HepG2 (cell line): ENCODE results near the gene MRI1. TPM values are rescaled to one million over a fixed set of nuclear protein-coding genes. Genes with fewer than 3 reads are reported as not detected.

Experiments
- CBX2 ChIP-seq, 2 experiments: fragments of 200-600 bp in 1 of 2; sonication (generic); formaldehyde crosslinking in 1 of 2; IDR thresholded peaks; 2 replicates each; pipeline versions ENCODE4 v1.7.0 to v1.8.1; 2018 to 2022; ENCODE audit warnings: low read depth in 2 of 2, low read length in 1 of 2, mild to moderate bottlenecking in 1 of 2, missing genetic modification reagents in 1 of 2
- ERF ChIP-seq: IDR thresholded peaks from 2 replicates; pipeline ENCODE4 v1.6.1; 2018; ENCODE audit warnings: missing biosample characterization, missing genetic modification reagents
- HNRNPUL1 ChIP-seq: fragments of 200-400 bp; formaldehyde crosslinking; IDR thresholded peaks from 2 replicates; pipeline ENCODE4 v1.6.1; 2017; ENCODE audit warnings: low read depth, mild to moderate bottlenecking, low read length, moderate library complexity
- KMT2B ChIP-seq: IDR thresholded peaks from 2 replicates; pipeline ENCODE4 v1.6.1; 2016; ENCODE audit warnings: missing genetic modification reagents, missing compliant biosample characterization
- MXD4 ChIP-seq: IDR thresholded peaks from 2 replicates; pipeline ENCODE4 v1.6.1; 2016; ENCODE audit warnings: mild to moderate bottlenecking, missing biosample characterization, missing genetic modification reagents
- SMAD3 ChIP-seq: sonication (generic); formaldehyde crosslinking; IDR thresholded peaks from 2 replicates; pipeline ENCODE4 v1.4.0; 2020; ENCODE audit warnings: missing genetic modification reagents
- THAP11 ChIP-seq: IDR thresholded peaks from 2 replicates; pipeline ENCODE4 v1.6.1; 2016; ENCODE audit warnings: missing biosample characterization, missing genetic modification reagents
- ZBTB38 ChIP-seq: sonication (generic); formaldehyde crosslinking; IDR thresholded peaks from 2 replicates; pipeline ENCODE4 v1.5.1; 2020; ENCODE audit warnings: mild to moderate bottlenecking, missing genetic modification reagents
- ZMYM4 ChIP-seq: sonication (generic); formaldehyde crosslinking; IDR thresholded peaks from 2 replicates; pipeline ENCODE4 v1.8.1; 2023; ENCODE audit warnings: mild to moderate bottlenecking, missing genetic modification reagents
- ZNF382 ChIP-seq: sonication (generic); formaldehyde crosslinking; IDR thresholded peaks from 2 replicates; pipeline ENCODE4 v1.5.0; 2020; ENCODE audit warnings: missing genetic modification reagents, mild to moderate bottlenecking, borderline replicate concordance
- ZNF614 ChIP-seq: IDR thresholded peaks from 2 replicates; pipeline ENCODE4 v1.6.1; 2018; ENCODE audit warnings: missing biosample characterization, missing genetic modification reagents, inconsistent platforms, borderline replicate concordance
- ZNF639 ChIP-seq: conservative IDR thresholded peaks from 2 replicates; pipeline ENCODE4 v1.6.1; 2018; ENCODE audit warnings: missing genetic modification reagents
- ZNF766 ChIP-seq: sonication (generic); formaldehyde crosslinking; IDR thresholded peaks from 2 replicates; pipeline ENCODE4 v1.5.0; 2020; ENCODE audit warnings: missing genetic modification reagents, borderline replicate concordance
- polyA plus RNA-seq, 8 experiments: library from polyadenylated mRNA; depleted of rRNA in 3 of 8; stranded (reverse) in 7 of 8; unstranded in 1 of 8; fragments of >200 nt; fragmentation: Illumina TruSeq in 4 of 8; extraction: Trizol in 4 of 8; gene quantifications; 2 replicates each; pipeline versions ENCODE4 v1.2.1 to v1.2.3, GENCODE V29; 2011 to 2016; ENCODE audit warnings: low read depth in 4 of 8, missing spikeins in 1 of 8, mixed read lengths in 1 of 8; ENCODE audit not compliant: insufficient read depth in 1 of 8
- total RNA-seq, 5 experiments: library from RNA; depleted of rRNA; stranded (reverse); fragments of >200 nt; fragmentation: Illumina TruSeq; extraction: Trizol; gene quantifications; 2 replicates each; pipeline ENCODE4 v1.2.3, GENCODE V29; 2016; ENCODE audit warnings: low read depth in 1 of 5
- TF ChIP-seq, protein P1 (sequence below): sonication (generic); formaldehyde crosslinking; IDR thresholded peaks from 2 replicates; pipeline ENCODE4 v1.5.1; 2020; ENCODE audit warnings: mild to moderate bottlenecking, missing genetic modification reagents, moderate library complexity
- TF ChIP-seq, protein P2 (sequence below): sonication (generic); formaldehyde crosslinking; IDR thresholded peaks from 2 replicates; pipeline ENCODE4 v1.4.0; 2020; ENCODE audit warnings: missing genetic modification reagents
- TF ChIP-seq, protein P3 (sequence below): sonication (generic); formaldehyde crosslinking; IDR thresholded peaks from 2 replicates; pipeline ENCODE4 v1.4.0; 2020; ENCODE audit warnings: missing genetic modification reagents, borderline replicate concordance

MRI1 gene
- total and polyA plus RNA-seq, 2 of the 13 experiments (the other 11 are each of a cell fraction or from before 2014, with no cell fraction given), result 20.1 to 20.6 TPM

DNA sequence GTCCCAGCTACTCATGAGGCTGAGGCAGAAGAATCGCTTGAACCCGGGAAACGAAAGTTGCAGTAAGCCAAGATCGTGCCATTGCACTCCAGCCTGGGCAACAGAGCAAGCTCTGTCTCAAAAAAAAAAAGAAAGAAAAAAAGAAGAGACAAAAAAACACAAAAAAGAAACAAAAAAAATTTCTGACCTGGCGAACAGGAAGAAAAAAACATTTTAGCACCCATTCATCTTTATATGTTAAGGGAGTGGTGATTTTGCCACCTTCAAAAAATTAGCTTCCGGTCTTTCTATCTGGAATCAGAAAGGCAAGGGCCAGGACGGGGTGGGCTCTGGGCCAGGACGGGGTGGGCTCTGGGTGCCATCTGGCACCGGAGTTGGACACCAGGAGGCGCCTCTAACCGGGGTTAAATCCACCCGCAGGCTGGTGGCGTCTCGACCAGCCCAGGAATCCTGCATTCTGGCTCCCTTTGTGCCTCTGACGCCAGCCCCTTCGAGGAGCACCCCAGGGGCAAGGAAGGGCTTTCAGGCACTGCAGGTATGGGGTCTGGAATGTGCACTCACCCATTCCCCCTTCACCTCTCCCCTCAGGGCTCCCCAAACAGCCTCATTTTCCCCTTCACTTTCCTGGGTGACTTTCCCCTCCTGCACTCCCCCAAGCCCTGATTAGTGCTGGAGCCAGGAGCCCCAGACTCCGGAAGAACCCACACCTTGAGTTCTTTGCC lies 20.6 kb downstream of the MRI1 start (continued):
- TF ChIP-seq HNRNPUL1 (no peak), ZNF766 (CRISPR knock-in tag) (no peak), CBX2 (IDR thresholded peaks at IDR 0.05; ENCODE audit: low read depth, low read length) (no peak), CBX2 (CRISPR knock-in tag; IDR thresholded peaks at IDR 0.05; ENCODE audit: low read depth) (no peak), ZNF639 (CRISPR knock-in tag) (0 out of 2 replicates have a peak, but pooled peaks have one; percentile 43), MXD4 (CRISPR knock-in tag) (no peak), ZNF382 (CRISPR knock-in tag) (no peak), ZMYM4 (CRISPR knock-in tag) (no peak), ZNF614 (no peak), KMT2B (CRISPR knock-in tag) (no peak), ERF (CRISPR knock-in tag) (0 out of 2 replicates have a peak, but pooled peaks have one; percentile 43), THAP11 (CRISPR knock-in tag) (0 out of 2 replicates have a peak, but pooled peaks have one; percentile 15), SMAD3 (CRISPR knock-in tag) (no peak), ZBTB38 (CRISPR knock-in tag) (0 out of 2 replicates have a peak, but pooled peaks have one; percentile 16)
- TF ChIP-seq, protein P1, sequence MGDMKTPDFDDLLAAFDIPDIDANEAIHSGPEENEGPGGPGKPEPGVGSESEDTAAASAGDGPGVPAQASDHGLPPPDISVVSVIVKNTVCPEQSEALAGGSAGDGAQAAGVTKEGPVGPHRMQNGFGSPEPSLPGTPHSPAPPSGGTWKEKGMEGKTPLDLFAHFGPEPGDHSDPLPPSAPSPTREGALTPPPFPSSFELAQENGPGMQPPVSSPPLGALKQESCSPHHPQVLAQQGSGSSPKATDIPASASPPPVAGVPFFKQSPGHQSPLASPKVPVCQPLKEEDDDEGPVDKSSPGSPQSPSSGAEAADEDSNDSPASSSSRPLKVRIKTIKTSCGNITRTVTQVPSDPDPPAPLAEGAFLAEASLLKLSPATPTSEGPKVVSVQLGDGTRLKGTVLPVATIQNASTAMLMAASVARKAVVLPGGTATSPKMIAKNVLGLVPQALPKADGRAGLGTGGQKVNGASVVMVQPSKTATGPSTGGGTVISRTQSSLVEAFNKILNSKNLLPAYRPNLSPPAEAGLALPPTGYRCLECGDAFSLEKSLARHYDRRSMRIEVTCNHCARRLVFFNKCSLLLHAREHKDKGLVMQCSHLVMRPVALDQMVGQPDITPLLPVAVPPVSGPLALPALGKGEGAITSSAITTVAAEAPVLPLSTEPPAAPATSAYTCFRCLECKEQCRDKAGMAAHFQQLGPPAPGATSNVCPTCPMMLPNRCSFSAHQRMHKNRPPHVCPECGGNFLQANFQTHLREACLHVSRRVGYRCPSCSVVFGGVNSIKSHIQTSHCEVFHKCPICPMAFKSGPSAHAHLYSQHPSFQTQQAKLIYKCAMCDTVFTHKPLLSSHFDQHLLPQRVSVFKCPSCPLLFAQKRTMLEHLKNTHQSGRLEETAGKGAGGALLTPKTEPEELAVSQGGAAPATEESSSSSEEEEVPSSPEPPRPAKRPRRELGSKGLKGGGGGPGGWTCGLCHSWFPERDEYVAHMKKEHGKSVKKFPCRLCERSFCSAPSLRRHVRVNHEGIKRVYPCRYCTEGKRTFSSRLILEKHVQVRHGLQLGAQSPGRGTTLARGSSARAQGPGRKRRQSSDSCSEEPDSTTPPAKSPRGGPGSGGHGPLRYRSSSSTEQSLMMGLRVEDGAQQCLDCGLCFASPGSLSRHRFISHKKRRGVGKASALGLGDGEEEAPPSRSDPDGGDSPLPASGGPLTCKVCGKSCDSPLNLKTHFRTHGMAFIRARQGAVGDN, result peak; percentile 58
- TF ChIP-seq, protein P2, sequence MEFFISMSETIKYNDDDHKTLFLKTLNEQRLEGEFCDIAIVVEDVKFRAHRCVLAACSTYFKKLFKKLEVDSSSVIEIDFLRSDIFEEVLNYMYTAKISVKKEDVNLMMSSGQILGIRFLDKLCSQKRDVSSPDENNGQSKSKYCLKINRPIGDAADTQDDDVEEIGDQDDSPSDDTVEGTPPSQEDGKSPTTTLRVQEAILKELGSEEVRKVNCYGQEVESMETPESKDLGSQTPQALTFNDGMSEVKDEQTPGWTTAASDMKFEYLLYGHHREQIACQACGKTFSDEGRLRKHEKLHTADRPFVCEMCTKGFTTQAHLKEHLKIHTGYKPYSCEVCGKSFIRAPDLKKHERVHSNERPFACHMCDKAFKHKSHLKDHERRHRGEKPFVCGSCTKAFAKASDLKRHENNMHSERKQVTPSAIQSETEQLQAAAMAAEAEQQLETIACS (CRISPR knock-in tag), result no peak
- TF ChIP-seq, protein P3, sequence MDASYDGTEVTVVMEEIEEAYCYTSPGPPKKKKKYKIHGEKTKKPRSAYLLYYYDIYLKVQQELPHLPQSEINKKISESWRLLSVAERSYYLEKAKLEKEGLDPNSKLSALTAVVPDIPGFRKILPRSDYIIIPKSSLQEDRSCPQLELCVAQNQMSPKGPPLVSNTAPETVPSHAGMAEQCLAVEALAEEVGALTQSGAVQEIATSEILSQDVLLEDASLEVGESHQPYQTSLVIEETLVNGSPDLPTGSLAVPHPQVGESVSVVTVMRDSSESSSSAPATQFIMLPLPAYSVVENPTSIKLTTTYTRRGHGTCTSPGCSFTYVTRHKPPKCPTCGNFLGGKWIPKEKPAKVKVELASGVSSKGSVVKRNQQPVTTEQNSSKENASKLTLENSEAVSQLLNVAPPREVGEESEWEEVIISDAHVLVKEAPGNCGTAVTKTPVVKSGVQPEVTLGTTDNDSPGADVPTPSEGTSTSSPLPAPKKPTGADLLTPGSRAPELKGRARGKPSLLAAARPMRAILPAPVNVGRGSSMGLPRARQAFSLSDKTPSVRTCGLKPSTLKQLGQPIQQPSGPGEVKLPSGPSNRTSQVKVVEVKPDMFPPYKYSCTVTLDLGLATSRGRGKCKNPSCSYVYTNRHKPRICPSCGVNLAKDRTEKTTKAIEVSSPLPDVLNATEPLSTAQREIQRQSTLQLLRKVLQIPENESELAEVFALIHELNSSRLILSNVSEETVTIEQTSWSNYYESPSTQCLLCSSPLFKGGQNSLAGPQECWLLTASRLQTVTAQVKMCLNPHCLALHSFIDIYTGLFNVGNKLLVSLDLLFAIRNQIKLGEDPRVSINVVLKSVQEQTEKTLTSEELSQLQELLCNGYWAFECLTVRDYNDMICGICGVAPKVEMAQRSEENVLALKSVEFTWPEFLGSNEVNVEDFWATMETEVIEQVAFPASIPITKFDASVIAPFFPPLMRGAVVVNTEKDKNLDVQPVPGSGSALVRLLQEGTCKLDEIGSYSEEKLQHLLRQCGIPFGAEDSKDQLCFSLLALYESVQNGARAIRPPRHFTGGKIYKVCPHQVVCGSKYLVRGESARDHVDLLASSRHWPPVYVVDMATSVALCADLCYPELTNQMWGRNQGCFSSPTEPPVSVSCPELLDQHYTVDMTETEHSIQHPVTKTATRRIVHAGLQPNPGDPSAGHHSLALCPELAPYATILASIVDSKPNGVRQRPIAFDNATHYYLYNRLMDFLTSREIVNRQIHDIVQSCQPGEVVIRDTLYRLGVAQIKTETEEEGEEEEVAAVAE (CRISPR knock-in tag), result no peak
